Large intestine (tissue), 3 donors: Measurements from ENCODE around the gene EDEM2. TPM values are rescaled to one million over a fixed set of nuclear protein-coding genes. Genes with fewer than 3 reads are reported as not detected.
"Not testable (repeated sequence)": the region's sequence is repeated elsewhere in the genome, so short reads cannot be mapped to it uniquely, and the experiment has no call there.

ENCODE experiments used
- DNase-seq, 2 donors: peaks; one replicate each; pipeline versions ENCODE4 v3.0.0 to v3.0.0-alpha.2; 2013
- H3K27ac ChIP-seq: one replicate; pipeline ENCODE4 v1.5.1; 2013; ENCODE audit warnings: low read length
- H3K27me3 ChIP-seq: 2 replicates; pipeline ENCODE4 v1.6.1; 2013; ENCODE audit warnings: low read length; ENCODE audit not compliant: control insufficient read depth, insufficient read depth
- H3K36me3 ChIP-seq: 2 replicates; pipeline ENCODE4 v1.6.1; 2013; ENCODE audit warnings: low read length; ENCODE audit not compliant: control insufficient read depth, insufficient read depth
- H3K4me1 ChIP-seq: one replicate; pipeline ENCODE4 v1.6.1; 2013; ENCODE audit warnings: low read length; ENCODE audit not compliant: control insufficient read depth, insufficient read depth
- H3K4me3 ChIP-seq: one replicate; pipeline ENCODE4 v1.5.1; 2013; ENCODE audit warnings: low read length
- H3K9me3 ChIP-seq: one replicate; pipeline ENCODE4 v1.6.1; 2013; ENCODE audit warnings: mild to moderate bottlenecking, low read depth, low read length, moderate library complexity; ENCODE audit not compliant: control insufficient read depth
- WGBS: methylation state at CpG from one replicate; pipeline ENCODE4 v1.1.5; 2013; ENCODE audit warnings: low lambda C conversion rate; ENCODE audit not compliant: insufficient coverage; 5-methylcytosine and 5-hydroxymethylcytosine counted together
- polyA plus RNA-seq: library from polyadenylated mRNA; unstranded; fragments of 120-200 nt; gene quantifications from one replicate; pipeline ENCODE4 v1.2.1, GENCODE V29; 2013

Gene EDEM2
- polyA plus RNA-seq, 1 donor: 18.6 TPM

GRCh38 chr20:35186691-35187289, 39.7 kb upstream of the EDEM2 start:
- H3K36me3 ChIP-seq, H3K4me3 ChIP-seq, H3K4me1 ChIP-seq, H3K9me3 ChIP-seq, DNase-seq, H3K27me3 ChIP-seq, H3K27ac ChIP-seq: not testable (repeated sequence)
- 75% methylated on average over 1 of the region's 10 CpGs for WGBS

- H3K4me3 ChIP-seq: no peak overlapping the region
- no peak for DNase-seq
These were observed 34.6 kb upstream of the EDEM2 start for GRCh38 chr20:35181731-35182130.

GRCh38 chr20:35180266-35180665, 33.1 kb upstream of the EDEM2 start:
- H3K36me3 ChIP-seq: peaks cover 5% of the 10 kb centered on the region
- no peak overlapping the region for H3K27ac ChIP-seq
- no CpG with 5 or more reads among the region's 5 CpGs for WGBS
- H3K4me3 ChIP-seq: no peak overlapping the region
- no peaks in the 10 kb centered on the region for H3K27me3 ChIP-seq
- DNase-seq: no peak
- no peaks in the 10 kb centered on the region for H3K4me1 ChIP-seq
- H3K9me3 ChIP-seq: no peaks in the 10 kb centered on the region

More at GRCh38 chr20:35181731-35182130, 34.6 kb upstream of the EDEM2 start:
- Histone ChIP-seq H3K36me3 (peaks cover 1% of the 10 kb centered on the region), H3K27ac (no peak overlapping the region), H3K9me3 (no peaks in the 10 kb centered on the region), H3K4me1 (no peaks in the 10 kb centered on the region), H3K27me3 (no peaks in the 10 kb centered on the region)

GRCh38 chr20:35179292-35180212, 32.4 kb upstream of the EDEM2 start:
- 100% methylated on average over 1 of the region's 11 CpGs for WGBS
- Histone ChIP-seq H3K27ac (no peak overlapping the region), H3K9me3 (peaks cover 2% of the 10 kb centered on the region), H3K4me1 (peaks cover 2% of the 10 kb centered on the region), H3K36me3 (peaks cover 5% of the 10 kb centered on the region), H3K4me3 (no peak overlapping the region), H3K27me3 (no peaks in the 10 kb centered on the region)
- DNase-seq: no peak

- Histone ChIP-seq H3K4me1 (peaks cover 12% of the 10 kb centered on the region), H3K27ac (no peak overlapping the region), H3K36me3 (peaks cover 5% of the 10 kb centered on the region), H3K4me3 (no peak overlapping the region), H3K27me3 (no peaks in the 10 kb centered on the region), H3K9me3 (peaks cover 4% of the 10 kb centered on the region)
- no CpG with 5 or more reads among the region's 14 CpGs for WGBS
- no peak for DNase-seq
These were observed 29.0 kb upstream of the EDEM2 start for GRCh38 chr20:35176132-35176531.

GRCh38 chr20:35174458-35175216, 27.5 kb upstream of the EDEM2 start:
- H3K27ac ChIP-seq: peak overlapping the region; percentile 68

GRCh38 chr20:35173576-35174192, 26.5 kb upstream of the EDEM2 start:
- no CpG with 5 or more reads among the region's 12 CpGs for WGBS
- no peak overlapping the region for H3K4me3 ChIP-seq
- DNase-seq: no peak
- H3K27ac ChIP-seq: no peak overlapping the region
- peaks cover 4% of the 10 kb centered on the region for H3K9me3 ChIP-seq
- H3K36me3 ChIP-seq: peaks cover 5% of the 10 kb centered on the region
- H3K27me3 ChIP-seq: no peaks in the 10 kb centered on the region
- peaks cover 12% of the 10 kb centered on the region for H3K4me1 ChIP-seq

More at GRCh38 chr20:35174458-35175216, 27.5 kb upstream of the EDEM2 start:
- Histone ChIP-seq H3K27me3 (no peaks in the 10 kb centered on the region), H3K4me1 (peaks cover 12% of the 10 kb centered on the region), H3K36me3 (peaks cover 5% of the 10 kb centered on the region), H3K4me3 (peak overlapping the region; percentile 48), H3K9me3 (peaks cover 4% of the 10 kb centered on the region)
- DNase-seq: peak; percentile 77 to 85
- WGBS: no CpG with 5 or more reads among the region's 49 CpGs

- 75% methylated on average over 1 of the region's 3 CpGs for WGBS
- H3K4me1 ChIP-seq: peaks cover 12% of the 10 kb centered on the region
- no peaks in the 10 kb centered on the region for H3K27me3 ChIP-seq
- peak overlapping the region; percentile 63 for H3K27ac ChIP-seq
- peaks cover 5% of the 10 kb centered on the region for H3K36me3 ChIP-seq
- peak overlapping the region; percentile 34 for H3K4me3 ChIP-seq
- DNase-seq: no peak
- peaks cover 4% of the 10 kb centered on the region for H3K9me3 ChIP-seq
These were observed 25.3 kb upstream of the EDEM2 start for GRCh38 chr20:35172434-35172806.

- peak; percentile 87 to 93 for DNase-seq
- WGBS: 20% methylated on average over 1 of the region's 16 CpGs
These were observed 24.8 kb upstream of the EDEM2 start, which contains the start of gene PROCR for GRCh38 chr20:35171753-35172433. Gene PROCR, plus strand, starts transcription at chr20:35172072. Its CDS starts 83 bp downstream, at chr20:35172155.

More at GRCh38 chr20:35171753-35172433, 24.8 kb upstream of the EDEM2 start, which contains the start of gene PROCR:
- Histone ChIP-seq H3K9me3 (peaks cover 4% of the 10 kb centered on the region), H3K36me3 (peaks cover 5% of the 10 kb centered on the region), H3K4me1 (peaks cover 12% of the 10 kb centered on the region), H3K4me3 (peak within 1 kb of the TSS; percentile 34), H3K27ac (peak within 1 kb of the TSS; percentile 63), H3K27me3 (no peaks in the 10 kb centered on the region)
